Endothelial cell of umbilical vein (primary cell): ENCODE measurements around the gene OSBPL5. TPM values are rescaled to one million over a fixed set of nuclear protein-coding genes. Genes with fewer than 3 reads are reported as not detected.

Experiments used
- BruUV-seq: library from RNA; stranded (reverse); fragments of 400-500 nt; replicated peaks from 2 replicates; lab custom pipeline; 2021; lab: Mats Ljungman, UMichigan
- CTCF ChIA-PET: fragments of 300-600, 350-600 bp; sonication (Branson Sonifier 250); formaldehyde crosslinking; loops from one replicate; lab custom pipeline; 2021; ENCODE audit warnings: antibody characterized with exemption, inconsistent platforms; lab: Charles Lee
- POLR2A ChIA-PET: fragments of 300-600, 350-600 bp; sonication (Branson Sonifier 250); formaldehyde crosslinking; loops from one replicate; lab custom pipeline; 2021; ENCODE audit warnings: antibody characterized with exemption, inconsistent platforms; lab: Charles Lee
- DNase-seq: peaks from one replicate; pipeline ENCODE4 v3.0.0-alpha.2; 2011; ENCODE audit warnings: low read depth, low spot score
- FAIRE-seq: peaks from 2 replicates; lab custom pipeline; 2011; peaks lifted over from hg19 to GRCh38; lab: Jason Lieb, UNC
- H2AFZ ChIP-seq: 2 replicates; pipeline ENCODE4 v1.6.0; 2012; ENCODE audit warnings: low read depth, low read length, control low read depth, inconsistent platforms
- H3K27ac ChIP-seq: 2 replicates; pipeline ENCODE4 v1.5.1; 2011; ENCODE audit warnings: low read depth, mild to moderate bottlenecking, control low read depth, low read length, moderate library complexity; ENCODE audit not compliant: insufficient read depth
- H3K27me3 ChIP-seq, 2 experiments: 2 replicates each; pipeline versions ENCODE4 v1.6.0 to v1.6.1; 2011; ENCODE audit warnings: low read length in 2 of 2, mixed read lengths in 1 of 2; ENCODE audit not compliant: control insufficient read depth in 2 of 2, insufficient read depth in 2 of 2
- H3K36me3 ChIP-seq, 2 experiments: 2 replicates in 1 of 2; 3 replicates in 1 of 2; pipeline ENCODE4 v1.5.1; 2011; ENCODE audit warnings: low read length in 2 of 2, mild to moderate bottlenecking in 1 of 2, moderate library complexity in 1 of 2; ENCODE audit not compliant: control insufficient read depth in 2 of 2, insufficient read depth in 2 of 2; ENCODE audit errors: extremely low read depth in 1 of 2
- H3K4me1 ChIP-seq: 3 replicates; pipeline ENCODE4 v1.5.1; 2011; ENCODE audit warnings: mild to moderate bottlenecking, low read length; ENCODE audit not compliant: control insufficient read depth, insufficient read depth; ENCODE audit errors: extremely low read depth
- H3K4me2 ChIP-seq: 2 replicates; pipeline ENCODE4 v1.6.1; 2011; ENCODE audit warnings: low read length, control low read depth, mixed read lengths; ENCODE audit not compliant: insufficient read depth
- H3K4me3 ChIP-seq, 3 experiments: fragments of 200-600 bp in 1 of 3; sonication (generic), shearing (Covaris generic) in 1 of 3; replicated peaks in 1 of 3; 2 replicates each; pipeline ENCODE4 v1.5.1; 2011 to 2016; ENCODE audit warnings: control low read depth in 3 of 3, low read length in 3 of 3, mild to moderate bottlenecking in 2 of 3, inconsistent platforms in 1 of 3, low read depth in 1 of 3, moderate library complexity in 1 of 3; ENCODE audit not compliant: insufficient read depth in 1 of 3
- H3K79me2 ChIP-seq: 2 replicates; pipeline ENCODE4 v1.6.0; 2012; ENCODE audit warnings: low read length, inconsistent platforms; ENCODE audit not compliant: control insufficient read depth, insufficient read depth
- H3K9ac ChIP-seq: replicated peaks from 2 replicates; pipeline ENCODE3; 2011; ENCODE audit warnings: low read length, control low read depth; ENCODE audit not compliant: insufficient read depth; ENCODE audit errors: extremely low read depth
- H3K9me1 ChIP-seq: replicated peaks from 3 replicates; pipeline ENCODE4 v1.6.0; 2011; ENCODE audit warnings: mild to moderate bottlenecking, low read length; ENCODE audit not compliant: control insufficient read depth, insufficient read depth; ENCODE audit errors: extremely low read depth
- H3K9me3 ChIP-seq: replicated peaks from 2 replicates; pipeline ENCODE4 v1.5.1; 2012; ENCODE audit warnings: low read length, inconsistent platforms; ENCODE audit not compliant: control insufficient read depth, insufficient read depth
- H4K20me1 ChIP-seq: replicated peaks from 2 replicates; pipeline ENCODE3; 2011; ENCODE audit warnings: mild to moderate bottlenecking, low read length; ENCODE audit not compliant: control insufficient read depth, insufficient read depth; ENCODE audit errors: extremely low read depth
- CTCF ChIP-seq, 2 donors: IDR thresholded peaks; 1 replicate in 1 of 2; 2 replicates in 1 of 2; pipeline ENCODE4 v1.5.1; 2011; ENCODE audit warnings: low read length in 2 of 2, mild to moderate bottlenecking in 2 of 2, moderate library complexity in 2 of 2, control low read depth in 1 of 2, inconsistent platforms in 1 of 2, low read depth in 1 of 2; ENCODE audit not compliant: insufficient read depth in 1 of 2; ENCODE audit errors: extremely low read depth in 1 of 2
- EZH2 ChIP-seq: IDR thresholded peaks from 2 replicates; pipeline ENCODE4 v1.6.1; 2012; ENCODE audit warnings: borderline replicate concordance, low read depth, mild to moderate bottlenecking, moderate library complexity, low read length, inconsistent platforms; ENCODE audit not compliant: severe bottlenecking
- FOS ChIP-seq: IDR thresholded peaks from 2 replicates; pipeline ENCODE4 v1.6.1; 2011; ENCODE audit warnings: mild to moderate bottlenecking, low read length, moderate library complexity, borderline replicate concordance; ENCODE audit not compliant: insufficient read depth
- GATA2 ChIP-seq: IDR thresholded peaks from 2 replicates; pipeline ENCODE4 v1.7.0; 2011; ENCODE audit warnings: low read depth, mild to moderate bottlenecking, moderate library complexity, mixed read lengths, low read length; ENCODE audit not compliant: insufficient read length, insufficient read depth
- JUN ChIP-seq: IDR thresholded peaks from 2 replicates; pipeline ENCODE4 v1.6.1; 2011; ENCODE audit warnings: borderline replicate concordance, low read depth; ENCODE audit not compliant: insufficient read length, insufficient read depth
- MAX ChIP-seq: IDR thresholded peaks from 2 replicates; pipeline ENCODE4 v1.6.1; 2011; ENCODE audit not compliant: insufficient read depth, insufficient read length
- MYC ChIP-seq: IDR thresholded peaks from one replicate; pipeline ENCODE4 v1.6.1; 2011; ENCODE audit warnings: mild to moderate bottlenecking, low read depth, low read length
- POLR2A ChIP-seq: IDR thresholded peaks from 2 replicates; pipeline ENCODE4 v1.6.1; 2012; ENCODE audit warnings: low read depth, mild to moderate bottlenecking, control low read depth, low read length
- POLR2AphosphoS5 ChIP-seq: IDR thresholded peaks from 2 replicates; pipeline ENCODE4 v1.6.1; 2012; ENCODE audit warnings: low read depth, mild to moderate bottlenecking, control low read depth, low read length, moderate library complexity; ENCODE audit not compliant: insufficient read depth
- dilution Hi-C: fragments of 300-500 bp; cut with MboI; formaldehyde crosslinking; loops from one replicate; pipeline ENCODE4 v1.15.0; 2019; ENCODE audit warnings: low sequenced_read_pairs; ENCODE audit not compliant: extremely low pct_ligation_motif_present
- intact Hi-C: fragments of 100-400 bp; cut with micrococcal nuclease; formaldehyde crosslinking; loops from one replicate; pipeline ENCODE4 v1.10.0; 2022
- polyA plus RNA-seq, 4 experiments: library from polyadenylated mRNA; depleted of rRNA in 3 of 4; stranded (reverse) in 3 of 4; unstranded in 1 of 4; fragments of >200 nt; gene quantifications; 2 replicates each; pipeline versions ENCODE4 v1.2.1 to v1.2.3, GENCODE V29; 2011 to 2012; ENCODE audit warnings: missing spikeins in 1 of 4
- total RNA-seq: library from RNA; stranded (reverse); gene quantifications from 2 replicates; pipeline ENCODE4 v1.2.3, GENCODE V29; 2021

Gene OSBPL5
- total and polyA plus RNA-seq, 2 donors (not counting 3 experiments of a cell fraction or from before 2014, with no cell fraction given): 8.7 to 37.7 TPM

- H3K4me1 ChIP-seq: peaks cover 7% of the 10 kb centered on the region
- H2AFZ ChIP-seq: no peak overlapping the region
- H3K27me3 ChIP-seq: no peaks in the 10 kb centered on the region
- ChIA-PET CTCF (interaction anchor here (0.6 kb wide), 1 partner anchor 57 kb away, joined by 3 read pairs; no protein-coding TSS in a partner anchor), POLR2A (no interaction called here)
- no peak overlapping the region for H3K27ac ChIP-seq
- intact Hi-C loops (loop anchor here (10.0 kb wide), 1 partner anchor 229 kb away; no protein-coding TSS in a partner anchor), dilution Hi-C loops (no loop called here)
- H3K9me3 ChIP-seq: no peaks in the 10 kb centered on the region
- peaks cover 38% of the 10 kb centered on the region for H3K79me2 ChIP-seq
- peak overlapping the region in 1 of 3 experiments; percentile 58 for H3K4me3 ChIP-seq
- no peak overlapping the region for H3K9ac ChIP-seq
- H4K20me1 ChIP-seq: no peaks in the 10 kb centered on the region
- TF ChIP-seq GATA2 (no peak), MYC (no peak), POLR2A (no peak), CTCF (IDR thresholded peaks at IDR 0.05; ENCODE audit: extremely low read depth in 1 of 2, insufficient read depth in 1 of 2, low read depth in 1 of 2, low read length in 2 of 2) (no peak), EZH2 (no peak), JUN (no peak), FOS (no peak), POLR2AphosphoS5 (no peak), MAX (no peak)
- peak overlapping the region; percentile 57 for H3K4me2 ChIP-seq
- BruUV-seq: no TSS peak
- no peaks in the 10 kb centered on the region for H3K36me3 ChIP-seq
- DNase-seq (no peak), FAIRE-seq (no peak)
- no peaks in the 10 kb centered on the region for H3K9me1 ChIP-seq
These were observed 1.7 kb downstream of the OSBPL5 start for GRCh38 chr11:3163241-3163981.
